GM08714 (cell line): ENCODE results near the gene PPFIA2.
"Not testable (repeated sequence)": the region's sequence is repeated elsewhere in the genome, so short reads cannot be mapped to it uniquely, and the experiment has no call there.

Experiments used
- H3K4me3 ChIP-seq: fragments of 200-500 bp; sonication (Bioruptor generic); 2 replicates; pipeline ENCODE4 v1.5.1; 2014; ENCODE audit warnings: mild to moderate bottlenecking, low read length, inconsistent platforms
- ZNF274 ChIP-seq: IDR thresholded peaks from 2 replicates; pipeline ENCODE4 v1.6.1; 2012; ENCODE audit warnings: mild to moderate bottlenecking, low read depth, low read length

PPFIA2 gene

GRCh38 chr12:81722004-81722403, 37.1 kb downstream of the PPFIA2 start:
- no peak for TF ChIP-seq ZNF274
- H3K4me3 ChIP-seq = no peak overlapping the region

- H3K4me3 ChIP-seq = no peak overlapping the region
- no peak for TF ChIP-seq ZNF274
Measured at GRCh38 chr12:81718616-81719015, 40.5 kb downstream of the PPFIA2 start.

- H3K4me3 ChIP-seq = no peak overlapping the region
- no peak for TF ChIP-seq ZNF274
Measured at GRCh38 chr12:81712536-81712935, 46.6 kb downstream of the PPFIA2 start.

GRCh38 chr12:81705586-81705985, 53.6 kb downstream of the PPFIA2 start:
- no peak for TF ChIP-seq ZNF274
- no peak overlapping the region for H3K4me3 ChIP-seq

- no peak overlapping the region for H3K4me3 ChIP-seq
- no peak for TF ChIP-seq ZNF274
Measured at GRCh38 chr12:81699551-81699950, 59.6 kb downstream of the PPFIA2 start.

- no peak overlapping the region for H3K4me3 ChIP-seq
- no peak for TF ChIP-seq ZNF274
Measured at GRCh38 chr12:81692008-81692407, 67.1 kb downstream of the PPFIA2 start.

GRCh38 chr12:81683881-81684280, 75.3 kb downstream of the PPFIA2 start:
- no peak for TF ChIP-seq ZNF274
- no peak overlapping the region for H3K4me3 ChIP-seq

GRCh38 chr12:81679614-81680013, 79.5 kb downstream of the PPFIA2 start:
- TF ChIP-seq ZNF274 = no peak

GRCh38 chr12:81670759-81671158, 88.4 kb downstream of the PPFIA2 start:
- TF ChIP-seq ZNF274 = no peak
- no peak overlapping the region for H3K4me3 ChIP-seq

More at GRCh38 chr12:81679614-81680013, 79.5 kb downstream of the PPFIA2 start:
- no peak overlapping the region for H3K4me3 ChIP-seq

GRCh38 chr12:81668475-81668874, 90.7 kb downstream of the PPFIA2 start:
- TF ChIP-seq ZNF274 = no peak

GRCh38 chr12:81659310-81659709, 99.8 kb downstream of the PPFIA2 start:
- H3K4me3 ChIP-seq = not testable (repeated sequence)

More at GRCh38 chr12:81668475-81668874, 90.7 kb downstream of the PPFIA2 start:
- H3K4me3 ChIP-seq = no peak overlapping the region

GRCh38 chr12:81644503-81644902, 114.6 kb downstream of the PPFIA2 start:
- TF ChIP-seq ZNF274 = no peak

GRCh38 chr12:81639196-81639595, 120.0 kb downstream of the PPFIA2 start:
- TF ChIP-seq ZNF274 = no peak
- no peak overlapping the region for H3K4me3 ChIP-seq

More at GRCh38 chr12:81644503-81644902, 114.6 kb downstream of the PPFIA2 start:
- H3K4me3 ChIP-seq = no peak overlapping the region

GRCh38 chr12:81633127-81633526, 126.0 kb downstream of the PPFIA2 start:
- no peak overlapping the region for H3K4me3 ChIP-seq
- no peak for TF ChIP-seq ZNF274

- TF ChIP-seq ZNF274 = no peak
- H3K4me3 ChIP-seq = no peak overlapping the region
Measured at GRCh38 chr12:81627336-81628189, 131.6 kb downstream of the PPFIA2 start.
